Hematopoietic multipotent progenitor cell treated with erythropoietin and hydrocortisone succinate and interleukin-3 and kit ligand, for 15 days (in vitro differentiated cells): ENCODE measurements around the gene VIL1.
A peak's percentile ranks its signal among the peaks of the same experiment; 100 is the strongest.

ENCODE experiments used
- DNase-seq: peaks from one replicate; pipeline ENCODE4 v3.0.0-alpha.2; 2015; ENCODE audit warnings: low spot score

Gene VIL1

GRCh38 chr2:218438596-218438995, 19.7 kb downstream of the VIL1 start:
- DNase-seq: no peak

GRCh38 chr2:218444692-218445357, 25.9 kb downstream of the VIL1 start:
- no peak for DNase-seq

GRCh38 chr2:218445602-218446001, 26.7 kb downstream of the VIL1 start:
- no peak for DNase-seq

- DNase-seq: no peak
Measured at GRCh38 chr2:218446547-218446946, 27.6 kb downstream of the VIL1 start.

- no peak for DNase-seq
Measured at GRCh38 chr2:218447072-218447471, 28.1 kb downstream of the VIL1 start.

- DNase-seq: no peak
Measured at GRCh38 chr2:218448934-218449333, 30.0 kb downstream of the VIL1 start.

GRCh38 chr2:218452079-218452478, 33.2 kb downstream of the VIL1 start:
- no peak for DNase-seq

- DNase-seq: no peak
Measured at GRCh38 chr2:218456849-218457248, 37.9 kb downstream of the VIL1 start.

- DNase-seq: no peak
Measured at GRCh38 chr2:218458598-218458997, 39.7 kb downstream of the VIL1 start.

- DNase-seq: peak; percentile 73
Measured at GRCh38 chr2:218465987-218466633, 47.2 kb downstream of the VIL1 start.

GRCh38 chr2:218470448-218470847, 51.5 kb downstream of the VIL1 start:
- DNase-seq: no peak

- DNase-seq: no peak
Measured at GRCh38 chr2:218471036-218471435, 52.1 kb downstream of the VIL1 start.

GRCh38 chr2:218471982-218472381, 53.1 kb downstream of the VIL1 start:
- DNase-seq: no peak

- DNase-seq: no peak
Measured at GRCh38 chr2:218472988-218473387, 54.1 kb downstream of the VIL1 start.

- no peak for DNase-seq
Measured at GRCh38 chr2:218474527-218474926, 55.6 kb downstream of the VIL1 start.

- no peak for DNase-seq
Measured at GRCh38 chr2:218476676-218477075, 57.8 kb downstream of the VIL1 start.

- DNase-seq: no peak
Measured at GRCh38 chr2:218477247-218477646, 58.3 kb downstream of the VIL1 start.

GRCh38 chr2:218478544-218478943, 59.6 kb downstream of the VIL1 start:
- no peak for DNase-seq

GRCh38 chr2:218479595-218479994, 60.7 kb downstream of the VIL1 start:
- DNase-seq: no peak

- DNase-seq: no peak
Measured at GRCh38 chr2:218482651-218483050, 63.7 kb downstream of the VIL1 start.

- DNase-seq: no peak
Measured at GRCh38 chr2:218485986-218486667, 67.2 kb downstream of the VIL1 start.

GRCh38 chr2:218500501-218501060, 81.7 kb downstream of the VIL1 start:
- no peak for DNase-seq

GRCh38 chr2:218501665-218502064, 82.7 kb downstream of the VIL1 start:
- DNase-seq: no peak
